Mesothelial cell of epicardium (in vitro differentiated cells): ENCODE data around the gene CCL18. TPM values are rescaled to one million over a fixed set of nuclear protein-coding genes. Genes with fewer than 3 reads are reported as not detected.
"Not testable (repeated sequence)": the region's sequence is repeated elsewhere in the genome, so short reads cannot be mapped to it uniquely, and the experiment has no call there.

Experiments
- DNase-seq, 2 experiments: peaks; one replicate each; pipeline ENCODE4 v3.0.0; 2021; ENCODE audit warnings: low spot score in 2 of 2; ENCODE audit not compliant: unreplicated experiment in 2 of 2
- H3K27ac Mint-ChIP-seq: 2 replicates; pipeline ENCODE4 v1.8.0; 2021; ENCODE audit warnings: mixed read lengths
- H3K27me3 Mint-ChIP-seq: 2 replicates; pipeline ENCODE4 v1.8.0; 2021; ENCODE audit warnings: low read depth, mixed read lengths
- H3K36me3 Mint-ChIP-seq: 2 replicates; pipeline ENCODE4 v1.8.0; 2021; ENCODE audit warnings: mixed read lengths
- H3K4me1 Mint-ChIP-seq: 2 replicates; pipeline ENCODE4 v1.8.0; 2021; ENCODE audit warnings: mixed read lengths
- H3K4me3 Mint-ChIP-seq: 2 replicates; pipeline ENCODE4 v1.8.0; 2021; ENCODE audit warnings: mild to moderate bottlenecking, moderate library complexity, mixed read lengths
- H3K9me3 Mint-ChIP-seq: 2 replicates; pipeline ENCODE4 v1.8.0; 2021; ENCODE audit warnings: mixed read lengths
- CTCF ChIP-seq: fragments of 200-600 bp; sonication (generic); IDR thresholded peaks from one replicate; pipeline ENCODE4 v1.5.0; 2021; ENCODE audit warnings: antibody characterized with exemption; ENCODE audit not compliant: unreplicated experiment
- total RNA-seq: library from RNA; stranded (reverse); gene quantifications from 3 replicates; pipeline ENCODE4 v1.2.1, GENCODE V29; 2021

CCL18 gene
- total RNA-seq, 1 donor from 2014 or later = not detected

GRCh38 chr17:36072431-36073121, 8.5 kb downstream of the CCL18 start:
- Mint-ChIP-seq H3K27ac (no peak overlapping the region), H3K36me3 (no peaks in the 10 kb centered on the region), H3K4me3 (no peak overlapping the region), H3K4me1 (no peaks in the 10 kb centered on the region), H3K9me3 (peaks cover 4% of the 10 kb centered on the region), H3K27me3 (peaks cover 47% of the 10 kb centered on the region)
- TF ChIP-seq CTCF = peak; percentile 79
- peak in 1 of 2 experiments; percentile 57 for DNase-seq

GRCh38 chr17:36074365-36074764, 10.3 kb downstream of the CCL18 start:
- TF ChIP-seq CTCF = no peak
- Mint-ChIP-seq H3K27ac (no peak overlapping the region), H3K4me1 (no peaks in the 10 kb centered on the region), H3K4me3 (no peak overlapping the region), H3K27me3 (peaks cover 51% of the 10 kb centered on the region), H3K9me3 (peaks cover 4% of the 10 kb centered on the region), H3K36me3 (no peaks in the 10 kb centered on the region)
- no peak for DNase-seq

GRCh38 chr17:36081681-36082471, 17.8 kb downstream of the CCL18 start:
- H3K4me1 Mint-ChIP-seq, H3K9me3 Mint-ChIP-seq, DNase-seq, H3K27ac Mint-ChIP-seq, H3K4me3 Mint-ChIP-seq, H3K36me3 Mint-ChIP-seq: not testable (repeated sequence)
- H3K27me3 Mint-ChIP-seq = peaks cover 42% of the 10 kb centered on the region

GRCh38 chr17:36082482-36083120, 18.5 kb downstream of the CCL18 start:
- H3K9me3 Mint-ChIP-seq, DNase-seq, H3K4me3 Mint-ChIP-seq, H3K27ac Mint-ChIP-seq, H3K4me1 Mint-ChIP-seq, H3K36me3 Mint-ChIP-seq: not testable (repeated sequence)
- H3K27me3 Mint-ChIP-seq = peaks cover 37% of the 10 kb centered on the region

- not testable (repeated sequence) for H3K4me3 Mint-ChIP-seq, H3K4me1 Mint-ChIP-seq, H3K27ac Mint-ChIP-seq, DNase-seq, H3K36me3 Mint-ChIP-seq, H3K9me3 Mint-ChIP-seq
- peaks cover 34% of the 10 kb centered on the region for H3K27me3 Mint-ChIP-seq
These were observed 19.6 kb downstream of the CCL18 start for GRCh38 chr17:36083691-36084090.

GRCh38 chr17:36085765-36086164, 21.7 kb downstream of the CCL18 start:
- Mint-ChIP-seq H3K9me3 (no peaks in the 10 kb centered on the region), H3K4me1 (no peaks in the 10 kb centered on the region), H3K4me3 (no peak overlapping the region), H3K27me3 (peaks cover 47% of the 10 kb centered on the region), H3K27ac (no peak overlapping the region), H3K36me3 (no peaks in the 10 kb centered on the region)
- TF ChIP-seq CTCF = no peak
- no peak for DNase-seq

- DNase-seq = no peak
- Mint-ChIP-seq H3K4me1 (no peaks in the 10 kb centered on the region), H3K36me3 (no peaks in the 10 kb centered on the region), H3K9me3 (no peaks in the 10 kb centered on the region), H3K27me3 (peaks cover 43% of the 10 kb centered on the region), H3K27ac (no peak overlapping the region), H3K4me3 (no peak overlapping the region)
- TF ChIP-seq CTCF = no peak
These were observed 22.7 kb downstream of the CCL18 start for GRCh38 chr17:36086791-36087190.

GRCh38 chr17:36087471-36087870, 23.4 kb downstream of the CCL18 start:
- H3K27ac Mint-ChIP-seq, H3K4me3 Mint-ChIP-seq, H3K9me3 Mint-ChIP-seq, H3K36me3 Mint-ChIP-seq, DNase-seq, H3K4me1 Mint-ChIP-seq: not testable (repeated sequence)
- peaks cover 45% of the 10 kb centered on the region for H3K27me3 Mint-ChIP-seq

GRCh38 chr17:36087897-36088572, 24.0 kb downstream of the CCL18 start:
- not testable (repeated sequence) for H3K9me3 Mint-ChIP-seq, H3K4me1 Mint-ChIP-seq, H3K27ac Mint-ChIP-seq, H3K36me3 Mint-ChIP-seq, H3K4me3 Mint-ChIP-seq, DNase-seq
- peaks cover 46% of the 10 kb centered on the region for H3K27me3 Mint-ChIP-seq
